Motor neuron (in vitro differentiated cells): ENCODE results near the gene WDR12. TPM values are rescaled to one million over a fixed set of nuclear protein-coding genes. Genes with fewer than 3 reads are reported as not detected.
"Not testable (repeated sequence)": the region's sequence is repeated elsewhere in the genome, so short reads cannot be mapped to it uniquely, and the experiment has no call there.

Source experiments
- ATAC-seq, 8 experiments: fragments of 200-7000 bp; cut with Tn5 transposase; replicated peaks in 6 of 8; 2 replicates each; pipeline ENCODE4 v1.8.0; 2021; ENCODE audit warnings: mild to moderate bottlenecking in 8 of 8, moderate library complexity in 8 of 8
- H3K27ac ChIP-seq, 2 donors: fragments of 250-450 bp; sonication (Bioruptor Pico); 2 replicates each; pipeline ENCODE4 v1.9.0; 2021; ENCODE audit warnings: antibody characterized with exemption in 2 of 2, mild to moderate bottlenecking in 2 of 2, moderate library complexity in 1 of 2
- H3K4me1 ChIP-seq, 2 donors: fragments of 250-450 bp; sonication (Bioruptor Pico); replicated peaks in 1 of 2; 2 replicates each; pipeline ENCODE4 v1.6.1; 2021; ENCODE audit warnings: antibody characterized with exemption in 2 of 2, mild to moderate bottlenecking in 2 of 2, moderate library complexity in 1 of 2
- H3K4me3 ChIP-seq, 5 donors: fragments of 250-450 bp; sonication (Bioruptor Pico); 2 replicates each; pipeline ENCODE4 v1.9.0; 2021; ENCODE audit warnings: antibody characterized with exemption in 5 of 5, mild to moderate bottlenecking in 5 of 5, moderate library complexity in 4 of 5
- whole genome bisulfite sequencing, 10 experiments: fragments of 450-650 bp; shearing (Covaris generic); methylation state at CpG; one replicate each; pipeline ENCODE4 v1.0.0; 2022; 5-methylcytosine and 5-hydroxymethylcytosine counted together
- in situ Hi-C, 9 experiments: fragments of 400-800 bp; cut with MboI; loops; one replicate each; pipeline ENCODE4 v1.15.0; 2021; ENCODE audit warnings: low sequenced_read_pairs in 9 of 9, low pct_unique_long_range_greater_than_20kb in 2 of 9; ENCODE audit not compliant: unreplicated experiment in 9 of 9
- total RNA-seq, 8 experiments: library from RNA; unstranded; fragments of 300-600 nt; gene quantifications; 2 replicates each; pipeline versions ENCODE4 v1.2.3 to v1.2.4, GENCODE V29; 2022

WDR12 gene
- total RNA-seq, 8 experiments from 2014 or later = 18.7 to 72.1 (median 32.9) TPM

DNA sequence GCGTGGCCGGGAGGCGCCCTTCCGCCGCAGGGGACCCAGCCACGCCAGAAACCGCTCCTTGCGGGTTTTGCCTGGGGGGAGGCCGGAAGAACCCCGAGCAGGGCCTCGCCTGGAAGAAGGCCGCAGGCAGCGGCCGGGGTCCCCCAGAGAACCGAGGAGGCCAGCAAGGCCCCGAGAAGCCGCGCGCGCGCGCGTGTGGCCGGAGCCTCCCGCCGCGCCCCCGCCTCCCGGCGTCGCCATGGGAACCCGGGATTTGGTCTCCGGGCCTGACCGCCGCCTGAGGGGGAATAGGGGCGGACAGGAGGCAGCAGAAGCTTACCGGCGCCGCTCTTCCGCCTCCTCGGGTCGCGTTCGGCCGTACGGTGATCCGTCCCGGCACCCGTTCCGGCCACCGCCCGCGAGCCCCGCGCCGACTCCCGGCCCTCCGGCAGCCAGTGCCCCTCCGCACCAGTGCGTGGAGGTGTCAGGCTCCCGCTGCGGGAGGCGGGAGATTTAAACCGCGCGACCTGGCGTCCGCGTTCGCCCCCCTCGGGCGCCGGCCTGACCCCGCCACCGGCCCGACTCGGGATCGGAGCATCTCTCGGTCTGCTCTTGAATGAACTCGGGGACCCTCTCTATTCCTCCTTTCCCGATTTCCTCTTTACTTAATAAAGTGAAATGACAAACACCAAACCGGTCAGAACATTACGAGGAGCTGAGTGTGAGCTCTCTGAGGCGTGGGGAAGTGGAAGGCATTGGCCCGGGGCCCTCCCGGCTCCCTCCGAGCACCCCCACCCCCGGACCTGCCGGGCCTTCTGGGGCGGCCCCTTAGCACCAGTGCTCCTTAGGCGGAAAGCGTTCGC is 40.0 kb downstream of the WDR12 start, which contains the start of gene ICA1L:
ICA1L (minus strand) TSS at position 467 of the 842 bp plus-strand sequence. CDS start 42,757 bp downstream, outside the sequence.
- in situ Hi-C loops = loop anchor here in 1 of 9 experiments (25.0 kb wide), 1 partner anchor 284 kb away; no protein-coding TSS in a partner anchor
- ATAC-seq = peak; percentile 77 to 82 (median 80)
- H3K4me1 ChIP-seq = peaks cover 0 to 7% of the 10 kb centered on the region in 2 donors
- H3K27ac ChIP-seq = peak within 1 kb of the TSS; percentile 83 to 90
- peak within 1 kb of the TSS; percentile 61 to 89 (median 71) for H3K4me3 ChIP-seq
- WGBS, 10 experiments = 0 to 4% (median 0%) methylated on average over 1 to 16 of the region's 93 CpGs; no CpG with 5 or more reads in 7 of the 10 experiments

DNA sequence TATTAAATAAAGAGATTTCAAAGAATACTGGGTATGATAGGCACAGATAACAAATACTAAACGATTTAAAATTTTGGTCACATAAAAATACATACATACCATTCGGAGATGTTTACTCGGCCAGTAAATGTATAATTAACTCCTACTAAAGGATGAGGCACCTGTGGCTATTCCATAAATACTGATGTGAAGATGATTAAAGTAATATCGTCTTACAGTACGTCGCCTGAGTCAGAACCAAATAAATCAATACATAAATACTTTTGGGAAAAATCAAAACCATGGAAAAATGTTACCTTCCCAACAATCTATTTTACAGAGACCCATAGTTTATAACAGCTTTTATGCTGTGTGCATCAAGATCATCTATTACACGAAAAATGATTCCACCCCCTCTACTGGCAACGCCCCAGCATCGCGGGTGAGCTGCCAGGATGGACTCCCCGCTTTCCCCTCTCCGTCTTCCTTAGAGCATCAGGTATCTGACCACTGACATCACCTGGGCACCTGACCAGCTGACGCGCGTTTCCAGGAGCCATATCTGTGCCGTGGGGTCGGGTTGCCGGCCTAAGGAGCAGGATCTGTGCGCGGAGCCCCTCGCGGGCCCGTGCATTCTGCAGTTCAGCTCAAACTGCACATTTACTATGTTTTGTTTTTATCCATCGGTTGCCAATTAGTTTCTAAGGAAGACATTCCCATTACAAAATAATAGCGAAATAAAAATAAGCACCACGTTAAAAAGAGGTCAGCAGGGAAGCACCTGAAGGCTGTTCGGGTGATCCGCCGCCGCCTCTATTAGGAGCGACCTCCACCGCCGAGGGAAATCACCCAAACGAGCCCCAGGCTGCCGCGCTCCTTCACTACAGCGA is 40.8 kb downstream of the WDR12 start:
- in situ Hi-C loops = loop anchor here in 1 of 9 experiments (25.0 kb wide), 1 partner anchor 283 kb away; no protein-coding TSS in a partner anchor

DNA sequence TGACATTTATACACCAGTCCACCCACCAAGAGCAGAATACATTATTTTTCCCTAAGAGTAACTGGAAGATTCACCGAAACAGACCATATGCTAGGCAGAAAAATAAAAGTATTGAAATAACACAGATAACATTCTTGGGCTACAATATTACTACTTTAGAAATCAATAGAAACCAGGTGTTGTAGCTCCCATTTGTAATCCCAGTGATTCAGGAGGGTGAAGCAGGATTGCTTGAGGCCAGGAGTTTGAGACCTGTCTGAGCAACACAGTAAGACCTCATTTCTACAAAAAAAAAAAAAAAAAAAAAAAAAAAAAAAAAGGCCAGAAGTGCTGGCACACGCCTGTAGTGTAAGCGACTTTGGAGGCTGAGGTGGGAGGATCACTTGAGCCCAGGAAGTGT is 49.5 kb downstream of the WDR12 start:
- no peak overlapping the region for H3K27ac ChIP-seq
- H3K4me1 ChIP-seq = no peaks in the 10 kb centered on the region
- ATAC-seq = no peak
- in situ Hi-C loops = loop anchor here in 1 of 9 experiments (25.0 kb wide), 1 partner anchor 275 kb away; no protein-coding TSS in a partner anchor
- WGBS, 10 experiments = 74 to 100% (median 98%) methylated on average over 1 to 3 of the region's 3 CpGs; no CpG with 5 or more reads in 2 of the 10 experiments
- no peak overlapping the region for H3K4me3 ChIP-seq

More for the DNA sequence above, 40.8 kb downstream of the WDR12 start:
- 0 to 47% (median 10%) methylated on average over 3 to 20 of the region's 37 CpGs for WGBS, 10 experiments
- Histone ChIP-seq H3K4me3 (peak overlapping the region; percentile 61 to 89 (median 71)), H3K4me1 (peaks cover 0 to 7% of the 10 kb centered on the region in 2 donors), H3K27ac (peak overlapping the region; percentile 83 to 90)
- ATAC-seq = peak; percentile 80 to 88 (median 82)

DNA sequence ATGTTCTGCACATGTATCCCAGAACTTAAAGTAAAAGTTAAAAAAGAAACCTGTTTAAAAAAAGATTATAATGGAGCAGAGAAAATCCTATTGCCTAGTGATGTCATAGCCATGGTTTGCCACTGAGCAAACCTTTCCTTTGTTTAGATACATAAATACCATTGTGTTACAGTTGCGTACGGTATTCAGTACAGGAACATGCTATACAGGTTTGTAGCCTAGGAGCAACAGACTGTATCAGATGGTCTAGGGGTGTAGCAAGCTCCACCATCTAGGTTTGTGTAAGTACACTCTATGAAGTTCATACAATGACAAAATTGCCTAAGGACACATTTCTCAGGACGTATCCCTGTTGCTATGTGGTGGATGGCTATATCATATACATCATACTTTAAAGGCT is 52.9 kb downstream of the WDR12 start:
- no peak for ATAC-seq
- 60 to 100% (median 86%) methylated on average over 1 to 3 of the region's 3 CpGs; no CpG with 5 or more reads in 3 of the 10 experiments for WGBS, 10 experiments
- Histone ChIP-seq H3K27ac (no peak overlapping the region), H3K4me3 (no peak overlapping the region), H3K4me1 (no peaks in the 10 kb centered on the region)
- in situ Hi-C loops = loop anchor here in 1 of 9 experiments (25.0 kb wide), 1 partner anchor 271 kb away; no protein-coding TSS in a partner anchor

DNA sequence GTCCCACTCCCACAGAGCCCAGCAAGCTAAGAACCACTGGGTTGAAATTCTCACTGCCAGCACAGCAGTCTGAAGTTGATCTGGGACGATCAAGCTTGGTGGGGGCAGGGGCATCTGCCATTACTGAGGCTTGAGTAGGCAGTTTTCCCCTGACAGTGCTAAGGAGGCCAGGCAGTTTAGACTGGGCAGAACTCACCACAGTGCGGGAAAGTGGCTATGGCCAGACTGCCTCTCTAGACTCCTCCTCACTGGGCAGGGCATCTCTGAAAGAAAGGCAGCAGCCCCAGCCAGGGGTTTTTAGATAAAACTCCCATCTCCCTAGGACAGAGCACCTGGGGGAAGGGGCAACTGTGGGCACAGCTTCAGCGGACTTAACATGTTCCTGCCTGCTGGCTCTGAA is 62.1 kb downstream of the WDR12 start:
- H3K4me3 ChIP-seq, H3K4me1 ChIP-seq, H3K27ac ChIP-seq, in situ Hi-C loops: not testable (repeated sequence)
- 0 to 60% (median 18%) methylated on average over 1 to 3 of the region's 3 CpGs; no CpG with 5 or more reads in 6 of the 10 experiments for WGBS, 10 experiments
- ATAC-seq = peak in 1 of 8 experiments; percentile 34

DNA sequence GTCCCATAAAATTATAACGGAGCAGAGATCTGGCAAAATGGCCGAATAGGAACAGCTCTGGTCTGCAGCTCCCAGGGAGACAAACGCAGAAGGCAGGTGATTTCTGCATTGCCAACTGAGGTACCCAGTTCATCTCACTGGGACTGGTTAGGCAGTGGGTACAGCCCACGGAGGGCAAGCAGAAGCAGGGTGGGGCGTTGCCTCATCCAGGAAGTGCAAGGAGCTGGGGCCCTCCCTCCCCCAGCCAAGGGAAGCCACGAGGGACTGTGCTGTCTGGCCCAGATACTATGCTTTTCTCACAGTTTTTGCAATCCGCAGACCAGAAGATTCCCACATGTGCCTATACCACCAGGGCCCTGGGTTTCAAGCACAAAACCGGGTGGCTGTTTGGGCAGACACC is 62.7 kb downstream of the WDR12 start:
- 41 to 90% (median 60%) methylated on average over 1 to 7 of the region's 8 CpGs; no CpG with 5 or more reads in 1 of the 10 experiments for WGBS, 10 experiments
- no peak overlapping the region for H3K4me3 ChIP-seq
- ATAC-seq = peak in 1 of 8 experiments; percentile 30
- in situ Hi-C loops = no loop called here
- no peaks in the 10 kb centered on the region for H3K4me1 ChIP-seq
- H3K27ac ChIP-seq = no peak overlapping the region

DNA sequence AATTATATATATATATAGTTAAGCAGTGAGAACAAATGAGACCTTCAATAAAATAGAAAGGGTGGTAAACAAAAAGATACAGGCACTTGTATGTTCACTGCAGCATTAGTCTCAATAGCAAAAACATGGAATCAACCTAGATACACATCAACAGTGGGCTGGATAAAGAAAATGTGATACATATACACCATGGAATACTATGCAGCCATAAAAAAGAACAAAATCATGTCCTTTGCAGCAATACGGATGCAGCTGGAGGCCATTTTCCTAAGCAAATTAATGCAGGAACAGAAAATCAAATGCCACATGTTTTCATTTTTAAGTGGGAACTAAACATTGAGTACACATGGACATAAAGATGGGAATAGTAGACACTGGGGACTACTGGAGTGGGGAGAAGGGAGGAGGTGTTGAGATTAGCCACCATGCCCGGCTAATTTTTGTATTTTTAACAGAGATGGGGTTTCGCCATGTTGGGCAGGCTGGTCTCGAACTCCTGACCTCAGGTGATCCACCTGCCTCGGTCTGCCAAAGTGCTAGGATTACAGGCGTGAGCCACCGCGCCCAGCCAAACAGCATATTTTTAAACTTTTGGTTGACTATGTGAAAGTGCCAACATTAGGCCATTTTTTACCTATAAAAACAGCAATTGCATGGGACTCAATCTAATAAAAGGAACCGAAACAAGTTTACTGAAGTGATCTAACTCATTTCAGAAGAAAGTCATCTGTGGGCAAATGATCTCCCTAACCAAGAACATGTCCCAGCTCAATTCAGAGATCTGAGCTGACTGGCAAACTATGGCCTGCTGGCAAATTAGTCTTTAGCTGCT is 63.6 kb downstream of the WDR12 start:
- 80 to 100% (median 92%) methylated on average over 1 to 9 of the region's 9 CpGs for WGBS, 10 experiments
- no peak for ATAC-seq
- in situ Hi-C loops = no loop called here
- Histone ChIP-seq H3K27ac (no peak overlapping the region), H3K4me1 (no peaks in the 10 kb centered on the region), H3K4me3 (no peak overlapping the region)

DNA sequence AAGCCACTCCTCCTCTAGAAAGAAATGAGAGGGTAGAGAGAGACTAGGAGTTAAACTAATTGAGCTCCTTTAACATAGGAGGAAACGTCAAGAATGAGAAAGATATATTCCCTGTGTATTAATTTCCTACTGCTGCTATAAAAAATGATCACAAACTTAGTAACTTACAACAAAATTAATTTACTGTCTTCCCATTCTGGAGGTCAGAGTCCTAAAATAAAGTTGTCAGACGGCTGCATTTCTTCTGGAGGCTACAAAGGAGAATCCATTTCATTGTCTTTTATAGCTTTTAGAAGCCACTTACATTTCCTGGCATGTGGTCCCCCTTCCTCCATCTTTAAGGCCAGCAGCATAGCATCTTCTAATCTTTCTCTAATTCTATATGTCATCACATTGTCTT is 66.8 kb downstream of the WDR12 start:
- no peak for ATAC-seq
- Histone ChIP-seq H3K27ac (no peak overlapping the region), H3K4me3 (no peak overlapping the region), H3K4me1 (no peaks in the 10 kb centered on the region)
- 15 to 93% (median 57%) methylated on average over 1 to 2 of the region's 2 CpGs; no CpG with 5 or more reads in 1 of the 10 experiments for WGBS, 10 experiments
- in situ Hi-C loops = no loop called here

DNA sequence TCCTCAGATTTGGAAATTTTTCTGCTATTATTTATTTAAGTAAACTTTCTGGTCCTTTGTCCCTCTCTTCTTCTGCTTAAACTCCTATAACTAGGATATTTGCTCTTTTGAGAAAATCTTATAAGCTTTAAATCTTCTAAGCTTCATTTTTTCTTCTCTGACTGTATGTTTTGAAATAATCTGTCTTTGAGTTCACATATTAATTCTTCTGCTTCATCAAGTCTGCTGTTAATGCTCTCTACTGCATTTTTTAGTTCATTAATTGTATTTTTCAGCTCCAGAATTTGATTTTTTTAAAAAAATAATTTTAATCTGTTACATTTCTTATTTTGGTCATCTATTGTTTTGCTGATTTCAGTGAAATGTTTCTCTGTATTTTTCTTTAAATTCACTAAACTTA is 68.8 kb downstream of the WDR12 start:
- no peak for ATAC-seq
- H3K4me3 ChIP-seq = no peak overlapping the region
- in situ Hi-C loops = no loop called here
- H3K27ac ChIP-seq = no peak overlapping the region
- H3K4me1 ChIP-seq = no peaks in the 10 kb centered on the region

DNA sequence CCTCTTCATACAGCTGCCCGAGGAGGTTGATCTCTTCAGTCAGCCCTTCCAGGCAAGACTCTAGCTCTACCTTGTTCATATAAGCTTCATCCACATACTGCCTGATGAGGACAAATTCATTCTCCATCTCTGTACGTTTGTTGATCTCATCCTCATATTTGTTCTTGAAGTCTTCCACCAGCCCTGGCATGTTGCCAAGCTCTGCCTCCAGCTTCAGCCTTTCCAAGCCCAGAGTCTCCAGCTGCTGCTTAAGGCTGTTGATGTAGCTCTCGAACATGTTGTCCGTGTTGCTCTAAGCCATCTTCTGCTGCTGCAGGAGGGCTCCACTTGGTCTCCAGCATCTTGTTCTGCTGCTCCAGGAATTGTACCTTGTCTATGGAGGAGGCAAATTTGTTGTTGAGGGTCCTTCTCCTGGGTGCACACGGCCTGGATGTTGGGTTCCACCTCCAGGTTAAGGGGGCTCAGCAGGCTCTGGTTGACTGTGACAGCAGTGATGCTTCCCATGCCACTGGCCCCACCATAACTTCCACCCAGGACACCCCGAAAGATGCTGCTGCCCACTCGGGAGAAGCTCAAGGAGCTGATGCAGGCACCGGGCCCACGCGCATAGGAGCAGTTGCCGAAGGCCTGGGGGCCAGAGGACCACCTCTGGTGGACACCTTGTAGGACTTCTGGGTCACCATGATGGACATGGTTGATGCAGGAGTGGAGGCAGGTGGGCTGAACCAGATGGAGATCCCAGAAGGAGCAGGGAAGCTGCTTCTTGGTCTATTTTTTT is 70.2 kb downstream of the WDR12 start:
- H3K4me3 ChIP-seq = no peak overlapping the region
- WGBS, 10 experiments = 17 to 100% (median 94%) methylated on average over 1 to 9 of the region's 11 CpGs; no CpG with 5 or more reads in 1 of the 10 experiments
- H3K4me1 ChIP-seq = no peaks in the 10 kb centered on the region
- in situ Hi-C loops = no loop called here
- no peak for ATAC-seq
- no peak overlapping the region for H3K27ac ChIP-seq

DNA sequence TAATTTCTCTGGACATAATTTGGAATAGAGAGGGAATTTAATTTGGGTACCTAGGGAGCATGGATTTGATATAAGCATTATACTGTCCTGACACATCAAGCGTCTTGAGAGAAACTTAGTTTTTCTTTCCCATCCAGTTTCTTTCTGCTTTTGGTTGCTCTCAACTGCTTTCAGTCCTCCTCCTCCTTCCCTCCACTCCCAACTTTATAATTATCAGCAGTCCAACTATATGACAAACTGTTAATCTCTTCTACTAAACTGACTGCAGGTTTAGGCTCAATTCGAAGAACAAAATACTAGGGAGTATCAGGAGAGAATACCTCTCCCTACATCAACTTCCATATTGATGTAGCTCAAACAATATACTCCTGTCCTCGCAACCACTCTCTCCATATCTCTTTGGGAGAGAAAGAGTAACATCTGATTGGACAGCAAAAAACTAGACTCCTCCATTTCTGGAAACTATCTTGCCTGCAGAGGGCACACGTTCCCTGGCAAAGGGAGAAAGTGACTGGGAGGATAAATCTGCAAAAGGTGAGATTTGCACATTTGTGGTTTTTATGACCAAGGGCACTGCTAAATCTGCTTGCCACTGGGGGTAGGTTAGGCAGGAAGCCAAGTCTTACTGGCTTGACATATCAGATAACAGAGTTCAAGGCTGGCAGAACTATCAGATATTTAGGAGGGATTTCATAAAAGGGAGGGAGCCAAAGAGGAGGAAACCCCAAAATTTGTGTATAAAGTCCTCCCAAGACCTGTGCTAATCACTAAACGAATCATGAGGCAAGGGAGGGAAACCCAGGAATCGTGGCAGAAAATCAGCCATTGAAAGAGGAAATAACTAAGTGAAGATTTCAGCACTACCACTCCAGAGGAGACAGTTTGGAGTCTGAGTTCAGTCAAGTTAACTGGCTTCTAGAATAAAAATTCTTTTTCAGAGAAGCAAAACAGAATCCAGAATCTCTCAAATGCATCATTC is 79.9 kb downstream of the WDR12 start:
- in situ Hi-C loops = no loop called here
- peak in 3 of 8 experiments; percentile 92 to 99 (median 93) for ATAC-seq
- WGBS, 10 experiments = 0 to 72% (median 44%) methylated on average over 2 to 6 of the region's 6 CpGs; no CpG with 5 or more reads in 1 of the 10 experiments
- Histone ChIP-seq H3K4me3 (no peak overlapping the region), H3K4me1 (no peaks in the 10 kb centered on the region), H3K27ac (no peak overlapping the region)
